Neural cell (in vitro differentiated cells): ENCODE measurements around the gene ALOXE3. TPM values are rescaled to one million over a fixed set of nuclear protein-coding genes. Genes with fewer than 3 reads are reported as not detected.

Experiments used
- H2AFZ ChIP-seq: fragments of 200-600, 300-800 bp; sonication (generic), shearing (Covaris generic); 2 replicates; pipeline ENCODE4 v1.6.0; 2014; ENCODE audit warnings: low read depth, mild to moderate bottlenecking, antibody characterized with exemption, low read length, moderate library complexity
- H3F3A ChIP-seq: fragments of 200-600 bp; shearing (Covaris generic); 2 replicates; pipeline ENCODE4 v1.6.1; 2016; ENCODE audit warnings: mild to moderate bottlenecking, moderate library complexity, mixed read lengths, antibody characterized with exemption, low read length; ENCODE audit not compliant: insufficient read depth, poor library complexity, severe bottlenecking
- H3K27ac ChIP-seq: fragments of 200-600, 300-800 bp; sonication (generic), shearing (Covaris generic); 2 replicates; pipeline ENCODE4 v1.5.1; 2014; ENCODE audit warnings: mild to moderate bottlenecking, low read length, moderate library complexity
- H3K27me3 ChIP-seq: fragments of 300-800, 200-600 bp; sonication (generic), shearing (Covaris generic); 2 replicates; pipeline ENCODE4 v1.6.0; 2014; ENCODE audit warnings: mild to moderate bottlenecking, low read depth, low read length, moderate library complexity; ENCODE audit not compliant: insufficient read depth
- H3K36me3 ChIP-seq: fragments of 300-800, 200-600 bp; sonication (generic), shearing (Covaris generic); 2 replicates; pipeline ENCODE4 v1.5.1; 2014; ENCODE audit warnings: mild to moderate bottlenecking, antibody characterized with exemption, low read length, moderate library complexity; ENCODE audit not compliant: insufficient read depth
- H3K4me2 ChIP-seq: fragments of 300-800, 200-600 bp; sonication (generic), shearing (Covaris generic); 2 replicates; pipeline ENCODE4 v1.6.0; 2014; ENCODE audit warnings: mild to moderate bottlenecking, low read length
- H3K4me3 ChIP-seq: fragments of 300-800, 200-600 bp; sonication (generic), shearing (Covaris generic); 2 replicates; pipeline ENCODE4 v1.5.1; 2014; ENCODE audit warnings: mild to moderate bottlenecking, low read length, moderate library complexity
- H3K79me2 ChIP-seq: fragments of 200-600 bp; shearing (Covaris generic); replicated peaks from 2 replicates; pipeline ENCODE4 v1.6.0; 2014; ENCODE audit warnings: mild to moderate bottlenecking, low read length, moderate library complexity; ENCODE audit not compliant: insufficient read depth
- H3K9ac ChIP-seq: fragments of 300-800, 200-600 bp; sonication (generic), shearing (Covaris generic); 2 replicates; pipeline ENCODE4 v1.6.1; 2016; ENCODE audit warnings: mild to moderate bottlenecking, low read length, mixed read lengths
- H3K9me2 ChIP-seq: fragments of 200-600 bp; shearing (Covaris generic); 2 replicates; pipeline ENCODE4 v1.6.1; 2016; ENCODE audit warnings: mild to moderate bottlenecking, low read length, mixed read lengths; ENCODE audit not compliant: insufficient read depth
- H3K9me3 ChIP-seq: fragments of 200-600, 300-800 bp; sonication (generic), shearing (Covaris generic); 2 replicates; pipeline ENCODE4 v1.6.1; 2016; ENCODE audit warnings: mild to moderate bottlenecking, mixed run types, low read length, moderate library complexity, mixed read lengths
- H4K20me1 ChIP-seq: fragments of 200-600 bp; shearing (Covaris generic); 2 replicates; pipeline ENCODE4 v1.6.1; 2016; ENCODE audit warnings: mild to moderate bottlenecking, mixed run types; ENCODE audit not compliant: insufficient read depth
- CTCF ChIP-seq: fragments of 450-650 bp; IDR thresholded peaks from 2 replicates; pipeline ENCODE4 v1.5.1; 2014; ENCODE audit warnings: antibody characterized with exemption, mild to moderate bottlenecking, moderate library complexity; ENCODE audit not compliant: poor library complexity, severe bottlenecking
- EP300 ChIP-seq: fragments of 450-650 bp; conservative IDR thresholded peaks from 2 replicates; pipeline ENCODE4 v1.6.1; 2014; ENCODE audit warnings: antibody characterized with exemption, mild to moderate bottlenecking, moderate library complexity; ENCODE audit not compliant: poor library complexity, severe bottlenecking
- EZH2 ChIP-seq: fragments of 200-600, 300-800 bp; shearing (Covaris generic), sonication (generic); IDR thresholded peaks from 2 replicates; pipeline ENCODE4 v1.6.1; 2014; ENCODE audit warnings: antibody characterized with exemption, low read length, borderline replicate concordance, mild to moderate bottlenecking; ENCODE audit not compliant: insufficient read depth, poor library complexity, severe bottlenecking
- MXI1 ChIP-seq: fragments of 450-650 bp; conservative IDR thresholded peaks from 2 replicates; pipeline ENCODE4 v1.6.1; 2014; ENCODE audit warnings: antibody characterized with exemption, mild to moderate bottlenecking; ENCODE audit not compliant: poor library complexity, severe bottlenecking
- POLR2AphosphoS5 ChIP-seq: IDR thresholded peaks from 2 replicates; pipeline ENCODE4 v1.6.1; 2012
- RAD21 ChIP-seq: fragments of 450-650 bp; conservative IDR thresholded peaks from 2 replicates; pipeline ENCODE4 v1.6.1; 2014; ENCODE audit warnings: antibody characterized with exemption, mild to moderate bottlenecking, moderate library complexity
- REST ChIP-seq: IDR thresholded peaks from 2 replicates; pipeline ENCODE4 v1.6.1; 2012; ENCODE audit warnings: borderline replicate concordance
- SMC3 ChIP-seq: fragments of 450-650 bp; conservative IDR thresholded peaks from 2 replicates; pipeline ENCODE4 v1.6.1; 2014; ENCODE audit warnings: antibody characterized with exemption, mild to moderate bottlenecking, moderate library complexity; ENCODE audit not compliant: poor library complexity
- TAF1 ChIP-seq: IDR thresholded peaks from 2 replicates; pipeline ENCODE4 v1.6.1; 2012; ENCODE audit warnings: low read depth
- polyA plus RNA-seq: library from polyadenylated mRNA; depleted of rRNA; stranded (reverse); fragments of >200 nt; gene quantifications from 2 replicates; pipeline ENCODE4 v1.2.3, GENCODE V29; 2014

Gene ALOXE3
- polyA plus RNA-seq, 1 donor from 2014 or later: 0.77 TPM

- no peaks in the 10 kb centered on the region for H3K9me3 ChIP-seq
- H3K79me2 ChIP-seq: no peaks in the 10 kb centered on the region
- no peaks in the 10 kb centered on the region for H3F3A ChIP-seq
- no peak overlapping the region for H3K27ac ChIP-seq
- H3K9ac ChIP-seq: no peak overlapping the region
- no peaks in the 10 kb centered on the region for H4K20me1 ChIP-seq
- no peak overlapping the region for H3K4me3 ChIP-seq
- no peak overlapping the region for H3K4me2 ChIP-seq
- H3K9me2 ChIP-seq: no peaks in the 10 kb centered on the region
- TF ChIP-seq POLR2AphosphoS5: no peak
- no peak for TF ChIP-seq CTCF
- no peak for TF ChIP-seq EZH2
- TF ChIP-seq TAF1: no peak
- no peak for TF ChIP-seq RAD21
- no peak for TF ChIP-seq SMC3
- TF ChIP-seq MXI1: no peak
- no peak for TF ChIP-seq EP300
- TF ChIP-seq REST: no peak
- H3K27me3 ChIP-seq: peaks cover 33% of the 10 kb centered on the region
- no peak overlapping the region for H2AFZ ChIP-seq
- no peaks in the 10 kb centered on the region for H3K36me3 ChIP-seq
These were observed 61.2 kb downstream of the ALOXE3 start for GRCh38 chr17:8056976-8057625.

GRCh38 chr17:8056232-8056975 is 61.9 kb downstream of the ALOXE3 start:
- Histone ChIP-seq H3K4me2 (no peak overlapping the region), H3F3A (no peaks in the 10 kb centered on the region), H3K9me3 (no peaks in the 10 kb centered on the region), H2AFZ (no peak overlapping the region), H3K79me2 (no peaks in the 10 kb centered on the region), H3K4me3 (no peak overlapping the region), H3K9ac (no peak overlapping the region), H3K27ac (no peak overlapping the region), H3K36me3 (no peaks in the 10 kb centered on the region), H4K20me1 (no peaks in the 10 kb centered on the region), H3K27me3 (peaks cover 27% of the 10 kb centered on the region), H3K9me2 (no peaks in the 10 kb centered on the region)
- TF ChIP-seq REST: no peak
- TF ChIP-seq RAD21: no peak
- no peak for TF ChIP-seq SMC3
- TF ChIP-seq MXI1: no peak
- TF ChIP-seq EP300: no peak
- no peak for TF ChIP-seq TAF1
- TF ChIP-seq EZH2: no peak
- no peak for TF ChIP-seq CTCF
- no peak for TF ChIP-seq POLR2AphosphoS5
